ENCODE data around the gene SELENOM.
"Not testable (repeated sequence)": the region's sequence is repeated elsewhere in the genome, so short reads cannot be mapped to it uniquely, and the experiment has no call there.

SELENOM gene

DNA sequence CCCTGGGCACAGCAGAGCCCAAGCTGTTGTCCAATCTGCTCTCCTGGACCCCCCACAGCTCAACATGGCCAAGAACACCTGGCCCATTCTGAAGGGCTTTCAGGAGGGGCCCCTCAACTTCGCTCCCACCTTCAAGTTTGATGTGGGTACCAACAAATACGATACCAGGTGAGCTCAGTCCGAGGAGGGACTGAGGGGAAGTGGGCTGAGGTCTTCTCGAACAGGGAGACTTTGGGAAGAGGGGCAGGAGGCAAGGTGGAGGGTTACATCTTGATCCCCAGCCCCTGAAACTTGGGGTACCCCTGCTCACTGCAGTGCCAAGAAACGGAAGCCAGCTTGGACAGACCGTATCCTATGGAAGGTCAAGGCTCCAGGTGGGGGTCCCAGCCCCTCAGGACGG lies 20.8 kb upstream of the SELENOM start:
- no peak for DNase-seq

DNA sequence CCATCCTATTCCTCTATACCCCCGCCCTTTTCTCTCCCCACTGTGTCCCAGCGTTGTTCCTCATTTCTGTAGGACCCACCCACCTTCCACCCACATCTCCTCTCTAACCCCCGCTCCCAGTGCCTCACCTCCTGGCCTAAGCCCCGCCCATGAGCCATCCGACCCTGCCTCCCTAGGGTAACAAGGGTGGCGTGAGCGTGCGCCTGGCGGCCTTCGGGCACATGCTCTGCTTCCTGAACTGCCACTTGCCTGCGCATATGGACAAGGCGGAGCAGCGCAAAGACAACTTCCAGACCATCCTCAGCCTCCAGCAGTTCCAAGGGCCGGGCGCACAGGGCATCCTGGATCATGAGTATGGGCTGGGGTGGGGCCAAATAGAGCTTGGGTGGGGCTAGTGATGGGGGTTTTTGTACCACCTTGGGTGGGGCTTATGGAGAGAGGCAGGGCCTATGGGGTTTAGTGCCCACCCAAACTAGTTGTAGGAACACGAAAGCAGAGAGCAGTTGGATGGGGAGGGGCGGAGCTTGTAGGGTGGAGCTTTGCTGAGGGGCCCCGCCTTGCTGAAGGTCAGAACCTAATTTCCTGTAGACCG lies 19.9 kb upstream of the SELENOM start:
- no peak for DNase-seq

DNA sequence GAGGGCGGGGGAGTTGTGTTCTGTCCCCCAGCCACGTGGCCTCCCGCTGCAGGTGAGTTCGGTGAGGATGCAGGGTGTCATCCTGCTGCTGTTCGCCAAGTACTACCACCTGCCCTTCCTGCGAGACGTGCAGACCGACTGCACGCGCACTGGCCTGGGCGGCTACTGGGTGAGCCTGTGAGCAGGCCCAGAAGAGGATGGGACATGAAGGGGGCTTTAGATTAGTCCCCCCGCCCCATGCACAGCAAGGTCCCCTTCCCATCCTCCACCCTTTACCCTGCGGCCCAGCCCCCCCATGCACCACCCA lies 19.5 kb upstream of the SELENOM start:
- DNase-seq, result no peak

DNA sequence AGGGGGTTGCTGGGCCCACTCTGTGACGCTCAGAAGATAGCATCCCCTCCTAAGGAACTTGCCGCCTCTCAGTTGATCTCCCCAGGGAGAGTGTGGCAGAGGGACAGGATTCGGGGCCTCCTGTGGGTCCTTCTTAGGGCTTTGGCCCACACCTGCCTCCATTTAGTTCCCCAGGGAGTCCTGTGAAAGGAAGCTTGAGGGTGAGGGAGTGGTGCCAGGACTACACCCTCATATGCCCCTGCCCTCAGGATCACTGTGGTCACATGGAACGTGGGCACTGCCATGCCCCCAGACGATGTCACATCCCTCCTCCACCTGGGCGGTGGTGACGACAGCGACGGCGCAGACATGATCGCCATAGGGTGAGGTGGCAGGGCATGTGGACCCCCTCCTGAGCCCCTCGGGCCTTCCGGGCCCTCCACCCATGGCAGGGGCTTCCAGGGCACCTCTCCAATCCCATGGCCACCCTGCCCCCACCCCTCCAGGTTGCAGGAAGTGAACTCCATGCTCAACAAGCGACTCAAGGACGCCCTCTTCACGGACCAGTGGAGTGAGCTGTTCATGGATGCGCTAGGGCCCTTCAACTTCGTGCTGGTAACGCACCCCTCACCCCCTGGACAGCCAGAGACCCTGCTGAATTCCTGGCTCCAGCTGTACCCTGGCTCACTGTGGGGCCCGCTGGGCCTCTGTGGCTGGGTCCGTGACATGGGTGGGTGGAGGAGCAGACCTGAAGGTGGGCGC lies 18.9 kb upstream of the SELENOM start:
- no peak for DNase-seq

DNA sequence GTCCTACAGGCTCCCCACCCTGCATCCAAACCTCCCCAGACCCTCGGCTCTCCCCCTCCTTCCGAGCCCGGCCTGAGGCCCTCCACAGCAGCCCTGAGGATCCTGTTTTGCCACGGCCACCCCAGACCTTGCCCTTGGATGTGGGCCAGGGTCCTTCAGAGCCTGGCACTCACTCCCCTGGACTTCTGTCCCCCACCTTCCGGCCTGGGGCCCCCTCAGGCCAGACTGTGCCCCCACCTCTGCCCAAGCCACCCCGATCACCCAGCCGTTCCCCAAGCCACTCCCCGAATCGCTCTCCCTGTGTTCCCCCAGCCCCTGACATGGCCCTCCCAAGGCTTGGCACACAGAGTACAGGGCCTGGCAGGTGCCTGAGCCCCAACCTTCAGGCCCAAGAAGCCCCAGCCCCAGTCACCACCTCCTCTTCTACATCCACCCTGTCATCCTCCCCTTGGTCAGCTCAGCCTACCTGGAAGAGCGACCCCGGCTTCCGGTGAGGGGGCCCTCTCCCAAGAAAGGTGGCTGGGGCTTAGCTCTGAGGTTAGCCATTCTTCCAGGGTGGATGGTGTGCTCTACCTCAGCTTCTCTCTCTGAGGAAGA lies 18.3 kb upstream of the SELENOM start:
- no peak for DNase-seq

DNA sequence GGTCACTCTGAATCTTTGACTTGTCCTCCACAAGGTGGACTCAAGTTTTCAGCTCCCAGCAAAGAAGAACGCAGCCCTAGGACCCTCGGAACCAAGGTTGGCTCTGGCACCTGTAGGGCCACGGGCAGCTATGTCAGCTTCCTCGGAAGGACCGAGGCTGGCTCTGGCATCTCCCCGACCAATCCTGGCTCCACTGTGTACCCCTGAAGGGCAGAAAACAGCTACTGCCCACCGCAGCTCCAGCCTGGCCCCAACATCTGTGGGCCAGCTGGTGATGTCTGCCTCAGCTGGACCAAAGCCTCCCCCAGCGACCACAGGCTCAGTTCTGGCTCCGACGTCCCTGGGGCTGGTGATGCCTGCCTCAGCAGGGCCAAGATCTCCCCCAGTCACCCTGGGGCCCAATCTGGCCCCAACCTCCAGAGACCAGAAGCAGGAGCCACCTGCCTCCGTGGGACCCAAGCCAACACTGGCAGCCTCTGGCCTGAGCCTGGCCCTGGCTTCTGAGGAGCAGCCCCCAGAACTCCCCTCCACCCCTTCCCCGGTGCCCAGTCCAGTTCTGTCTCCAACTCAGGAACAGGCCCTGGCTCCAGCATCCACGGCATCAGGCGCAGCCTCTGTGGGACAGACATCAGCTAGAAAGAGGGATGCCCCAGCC lies 17.6 kb upstream of the SELENOM start:
- no peak for DNase-seq

DNA sequence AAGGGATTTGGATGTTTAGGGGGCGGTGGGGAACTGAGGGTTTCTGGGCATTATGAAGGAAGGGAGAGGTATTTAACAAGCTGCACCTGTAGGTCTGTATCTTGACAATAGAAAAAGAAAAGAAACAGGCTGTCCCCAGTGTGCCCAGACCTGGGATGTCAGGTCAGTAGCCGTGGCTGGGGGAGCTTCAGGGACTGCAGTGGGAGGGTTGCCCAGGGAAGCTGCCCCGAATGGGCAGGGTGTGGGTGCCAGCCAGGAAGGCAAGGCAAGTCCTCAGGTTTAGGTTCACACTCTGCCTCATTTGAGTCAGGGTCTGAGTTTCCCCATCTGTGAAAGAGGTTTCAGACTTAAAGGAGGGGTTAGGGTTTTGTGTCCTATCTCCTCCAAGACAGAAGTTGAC lies 16.9 kb upstream of the SELENOM start:
- no peak for DNase-seq

DNA sequence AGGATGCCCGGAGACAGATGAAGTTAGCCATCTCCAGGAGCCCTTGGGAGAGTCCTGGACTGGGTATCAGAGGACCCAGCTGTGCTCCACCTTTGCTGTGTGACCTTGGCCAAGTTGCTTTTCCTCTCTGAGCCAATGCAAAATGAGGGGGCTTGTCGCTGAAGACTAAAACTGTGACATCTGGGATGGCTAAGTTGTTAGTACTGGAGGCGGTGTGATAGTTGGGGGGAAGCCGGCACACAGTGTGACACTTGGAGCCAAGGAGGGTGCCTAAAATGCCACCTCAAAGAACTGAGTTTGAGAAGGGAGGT lies 15.9 kb upstream of the SELENOM start:
- no peak for DNase-seq

DNA sequence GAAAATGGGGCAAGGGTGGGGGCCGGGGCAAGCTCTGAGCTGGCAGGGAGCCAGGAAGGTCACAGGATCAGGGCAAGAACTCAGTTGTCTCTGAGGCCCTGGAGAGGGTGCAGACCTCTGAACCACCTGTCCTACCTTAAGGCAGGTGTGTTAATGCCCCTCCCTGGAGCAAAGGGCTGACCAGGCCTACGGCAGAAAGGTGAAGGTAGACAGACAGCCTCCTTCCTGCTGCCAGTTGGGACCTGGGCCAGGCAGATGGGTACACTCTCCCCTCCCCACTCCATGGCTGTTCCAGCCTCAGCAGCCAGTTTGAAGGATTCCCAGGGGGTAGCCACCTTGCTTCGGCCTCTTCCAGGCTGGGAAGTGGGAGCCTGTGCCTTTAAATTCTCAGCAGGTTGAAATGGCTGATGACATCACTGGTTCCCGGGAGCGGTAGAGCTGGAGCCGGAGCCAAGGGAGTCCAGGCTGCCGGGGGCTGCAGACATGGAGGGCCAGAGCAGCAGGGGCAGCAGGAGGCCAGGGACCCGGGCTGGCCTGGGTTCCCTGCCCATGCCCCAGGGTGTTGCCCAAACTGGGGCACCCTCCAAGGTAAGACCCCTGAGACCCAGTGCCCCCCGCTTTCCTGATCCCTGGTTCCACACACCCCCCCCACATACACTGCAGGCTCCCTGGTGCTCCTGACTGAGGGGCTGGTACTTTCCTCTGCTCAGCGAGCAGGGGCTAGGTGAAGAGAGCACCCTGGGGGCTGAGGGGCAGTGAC lies 15.3 kb upstream of the SELENOM start, which contains the start of gene INPP5J:
Gene INPP5J (plus strand): TSS at position 435 of the 760 bp plus-strand sequence. CDS start 49 bp downstream, at position 484.
- no peak for DNase-seq

DNA sequence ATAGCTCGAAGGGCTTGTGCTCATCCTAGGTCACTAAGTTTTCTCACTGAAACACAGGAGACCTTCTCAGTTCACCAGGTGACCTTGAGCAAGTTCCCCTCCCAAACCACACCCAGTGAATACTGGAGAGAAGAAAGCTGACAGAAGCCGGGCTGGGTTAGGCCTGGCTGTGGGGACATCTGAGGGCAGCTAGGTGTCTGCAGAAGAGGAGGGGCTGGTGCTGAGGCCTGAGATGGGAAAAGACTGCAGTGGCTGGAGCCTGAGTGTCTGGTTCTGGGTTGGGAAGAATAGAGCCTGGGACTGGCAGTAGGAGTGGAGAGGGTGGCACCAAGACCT lies 14.8 kb upstream of the SELENOM start:
- DNase-seq, result no peak

DNA sequence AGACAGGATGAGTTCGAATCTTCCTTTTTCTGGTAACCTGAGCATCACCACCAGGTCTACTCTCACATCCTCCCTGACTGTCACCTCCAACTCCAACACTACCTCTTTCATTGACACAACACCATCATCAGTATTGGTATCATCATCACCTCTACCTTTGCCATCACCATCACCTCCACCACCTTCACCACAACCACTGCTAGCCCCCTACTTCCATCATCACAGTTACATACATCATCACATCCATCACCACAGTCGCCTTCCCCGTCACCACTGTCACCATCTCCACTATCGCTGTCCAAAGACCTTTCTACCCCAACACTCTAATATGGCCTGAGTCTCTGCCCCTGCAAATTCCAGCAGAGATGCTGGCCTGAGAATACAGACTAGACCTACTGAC lies 14.0 kb upstream of the SELENOM start:
- no peak for DNase-seq

DNA sequence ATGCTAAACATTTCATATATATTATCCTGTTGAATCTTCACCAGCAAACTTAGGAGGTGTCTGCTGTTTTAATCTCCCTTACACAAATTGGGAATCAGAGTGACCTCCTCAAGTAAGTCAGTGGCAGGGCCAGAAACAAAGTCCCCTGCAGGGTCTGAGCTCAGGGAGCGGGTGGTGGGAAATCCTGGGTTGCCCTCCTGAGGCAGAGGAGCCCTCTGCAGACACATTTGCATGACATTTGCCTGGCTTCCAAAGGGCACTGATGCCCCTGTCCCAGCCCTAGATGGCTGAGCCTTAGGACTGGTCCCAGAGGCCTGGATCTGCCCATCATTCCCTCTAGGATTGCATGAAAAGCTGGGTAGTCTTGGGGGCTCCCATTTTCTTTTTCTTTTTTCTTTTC lies 13.3 kb upstream of the SELENOM start:
- DNase-seq, result no peak

DNA sequence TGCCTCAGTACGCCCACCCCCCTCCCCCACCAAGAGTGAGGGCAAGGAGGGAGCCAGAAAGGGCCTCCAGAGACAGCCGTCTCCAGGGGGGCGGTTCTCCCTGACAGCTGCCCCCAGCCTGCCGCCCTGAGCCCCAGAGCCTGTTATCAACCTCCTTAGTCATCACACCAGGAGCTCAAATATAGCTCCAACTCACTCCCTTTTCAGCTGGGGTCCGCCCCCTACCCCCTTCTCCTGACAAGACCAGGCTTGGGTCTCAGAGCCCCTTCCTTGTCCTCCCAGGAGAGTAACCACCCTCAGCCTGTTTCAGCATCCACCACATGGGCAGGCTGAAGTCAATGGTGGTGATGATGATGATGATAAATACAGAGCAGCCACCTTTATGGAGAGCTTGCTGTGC lies 12.9 kb upstream of the SELENOM start:
- no peak for DNase-seq

DNA sequence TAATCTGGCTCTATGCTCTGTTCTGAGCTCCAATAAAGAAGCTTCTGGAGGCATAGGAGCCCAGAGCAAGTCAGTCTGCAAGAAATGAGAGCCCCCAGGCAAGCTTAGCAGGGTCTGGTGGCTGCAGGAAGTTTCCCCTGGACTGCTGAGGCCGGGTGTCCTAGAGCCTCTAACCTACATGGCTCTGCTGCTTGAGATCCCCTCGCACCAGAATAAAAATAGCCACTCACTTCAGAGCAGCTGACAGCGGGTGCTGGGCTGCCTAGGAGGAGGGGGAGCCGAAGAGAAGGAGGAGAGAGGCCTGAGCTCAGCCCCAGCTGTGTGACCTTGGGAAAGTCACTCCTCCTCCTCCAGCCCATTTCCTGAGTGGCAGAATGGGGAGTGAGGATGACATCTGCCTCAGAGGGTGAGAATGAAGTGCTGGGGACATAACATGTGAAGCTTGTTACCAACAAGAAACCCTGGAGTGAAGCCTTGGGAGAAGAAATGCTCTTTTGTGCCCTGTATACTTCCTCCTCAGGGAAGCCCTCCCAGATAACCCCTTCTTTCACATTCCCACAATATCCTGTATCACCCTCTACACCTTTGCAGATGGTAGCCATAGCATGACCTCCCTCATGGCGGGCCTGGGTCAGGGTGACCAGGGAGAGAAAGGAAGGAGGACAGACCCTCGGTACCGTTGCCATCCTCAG lies 11.8 kb upstream of the SELENOM start:
- DNase-seq, result no peak

DNA sequence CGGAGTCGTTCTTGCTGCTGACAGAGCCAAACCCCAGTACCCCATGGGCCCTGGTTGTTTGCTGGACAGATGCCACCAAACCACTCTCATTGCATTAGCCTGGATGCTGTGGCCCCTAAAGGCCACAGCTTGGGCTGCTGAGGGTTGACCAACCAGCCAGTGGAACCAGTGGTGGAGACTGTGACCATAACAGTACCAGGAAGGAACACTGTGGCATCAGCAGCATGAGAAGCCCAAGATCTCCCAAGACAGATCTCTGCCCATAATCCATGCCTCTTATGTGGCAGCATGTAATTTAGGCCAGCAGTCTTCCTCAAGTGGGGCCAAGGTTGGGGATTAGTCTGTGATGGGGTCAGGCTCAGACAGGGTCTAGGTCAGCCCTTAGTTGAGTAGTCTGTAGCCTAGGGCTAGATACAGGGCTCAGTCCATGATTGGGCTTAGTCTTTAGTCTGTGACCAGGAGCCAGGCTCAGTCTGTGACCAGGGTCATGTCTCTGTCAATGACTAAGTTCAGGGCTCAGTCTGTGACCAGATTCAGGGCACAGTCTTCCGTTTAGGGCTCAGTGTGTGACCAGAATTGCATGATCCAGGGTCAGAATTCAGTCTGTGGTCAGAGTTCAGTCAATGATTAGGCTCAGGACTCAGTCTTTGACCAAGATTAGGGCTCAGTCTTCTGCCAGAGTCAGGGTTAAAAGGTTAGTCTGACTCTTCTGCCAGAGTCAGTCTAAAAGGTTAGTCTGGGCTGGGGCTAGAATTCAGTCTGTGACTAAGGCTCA lies 10.9 kb upstream of the SELENOM start:
- no peak for DNase-seq

DNA sequence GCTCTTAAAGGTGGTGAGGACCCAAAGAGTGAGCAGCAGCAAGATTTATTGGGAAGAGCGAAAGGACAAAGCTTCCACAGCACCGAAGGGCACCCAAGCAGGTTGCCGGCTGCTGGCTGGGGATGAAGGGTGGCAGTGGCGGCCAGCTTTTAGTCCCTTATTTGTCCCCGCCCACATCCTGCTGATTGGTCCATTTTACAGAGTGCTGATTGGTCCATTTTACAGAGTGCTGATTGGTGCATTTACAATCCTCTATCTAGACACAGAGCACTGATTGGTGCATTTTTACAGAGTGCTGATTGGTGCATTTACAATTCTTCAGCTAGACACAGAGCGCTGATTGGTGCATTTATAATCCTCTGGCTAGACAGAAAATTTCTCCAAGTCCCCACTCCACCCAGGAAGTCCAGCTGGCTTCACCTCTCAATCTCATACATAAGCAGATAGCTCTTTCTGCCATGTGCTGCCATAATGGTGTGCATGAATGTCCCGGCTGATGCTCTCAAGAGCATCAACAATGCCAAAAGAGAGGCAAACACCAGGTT lies 5.3 kb upstream of the SELENOM start:
- not testable (repeated sequence) for DNase-seq

DNA sequence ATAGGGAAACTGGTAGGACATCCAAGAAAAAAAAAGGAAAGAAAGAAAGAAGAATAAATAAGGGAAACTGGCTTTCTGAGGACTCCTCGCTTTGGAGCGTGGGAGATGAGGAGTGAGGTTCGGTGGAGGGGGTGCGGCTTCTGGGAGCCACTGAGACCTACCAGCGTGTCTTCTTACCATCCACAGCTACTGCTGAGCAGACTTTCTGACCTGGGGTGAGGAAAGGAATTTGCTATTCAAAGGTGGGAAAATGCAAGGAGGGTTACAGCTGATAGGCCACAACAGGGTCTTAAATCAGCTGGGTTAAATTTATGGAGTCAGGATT lies 488 bp upstream of the SELENOM start:
- no peak for DNase-seq

DNA sequence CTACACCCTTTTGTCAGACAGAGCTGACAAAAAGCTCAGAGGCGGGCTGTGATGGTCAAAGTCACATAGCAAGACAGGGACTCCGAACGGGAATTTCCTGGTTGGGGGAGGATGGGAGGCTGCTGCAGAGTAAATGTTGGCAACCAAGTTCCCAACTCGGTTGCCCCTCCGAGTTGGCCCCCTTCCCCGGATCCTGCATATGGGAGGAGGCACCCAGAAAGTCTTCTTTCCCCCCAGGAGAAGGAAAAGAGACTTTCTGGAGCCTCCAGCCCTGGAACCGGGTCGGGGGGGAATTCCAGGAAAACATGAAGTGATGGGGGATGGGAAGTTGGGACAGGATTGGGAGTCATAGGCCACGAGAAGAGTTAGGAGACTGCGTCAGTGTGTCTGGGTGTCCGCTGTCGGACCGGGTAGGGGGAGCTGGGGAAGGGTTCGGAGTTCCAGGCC lies 614 bp downstream of the SELENOM start:
- no peak for DNase-seq

DNA sequence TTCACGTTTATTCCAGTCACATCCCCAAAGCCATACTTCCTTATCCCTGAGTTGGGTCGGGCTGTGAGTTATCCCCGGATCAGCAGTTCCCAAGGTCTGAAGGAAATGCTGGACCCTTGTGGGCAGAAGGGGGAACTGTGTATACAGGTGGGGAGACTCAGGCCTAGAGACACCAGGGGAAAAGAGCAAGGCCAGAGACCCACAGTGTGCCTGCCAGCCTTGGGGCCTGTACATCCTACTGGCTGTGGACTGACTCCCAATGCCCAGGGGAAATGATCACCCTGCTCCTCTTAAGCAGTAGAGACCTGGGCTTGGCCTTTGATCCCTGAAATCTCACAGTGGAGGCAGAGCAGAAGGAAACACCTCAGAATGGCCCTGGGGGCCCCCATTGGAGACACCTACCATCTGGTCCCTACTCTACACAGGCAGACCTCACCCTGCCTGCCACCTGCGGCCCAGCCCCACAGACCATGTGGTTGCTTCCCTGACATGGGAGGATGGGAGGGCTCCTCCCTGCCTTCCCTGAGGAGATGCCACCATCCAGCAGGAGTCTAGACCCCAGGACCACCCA lies 1.3 kb downstream of the SELENOM start:
- DNase-seq, result no peak

DNA sequence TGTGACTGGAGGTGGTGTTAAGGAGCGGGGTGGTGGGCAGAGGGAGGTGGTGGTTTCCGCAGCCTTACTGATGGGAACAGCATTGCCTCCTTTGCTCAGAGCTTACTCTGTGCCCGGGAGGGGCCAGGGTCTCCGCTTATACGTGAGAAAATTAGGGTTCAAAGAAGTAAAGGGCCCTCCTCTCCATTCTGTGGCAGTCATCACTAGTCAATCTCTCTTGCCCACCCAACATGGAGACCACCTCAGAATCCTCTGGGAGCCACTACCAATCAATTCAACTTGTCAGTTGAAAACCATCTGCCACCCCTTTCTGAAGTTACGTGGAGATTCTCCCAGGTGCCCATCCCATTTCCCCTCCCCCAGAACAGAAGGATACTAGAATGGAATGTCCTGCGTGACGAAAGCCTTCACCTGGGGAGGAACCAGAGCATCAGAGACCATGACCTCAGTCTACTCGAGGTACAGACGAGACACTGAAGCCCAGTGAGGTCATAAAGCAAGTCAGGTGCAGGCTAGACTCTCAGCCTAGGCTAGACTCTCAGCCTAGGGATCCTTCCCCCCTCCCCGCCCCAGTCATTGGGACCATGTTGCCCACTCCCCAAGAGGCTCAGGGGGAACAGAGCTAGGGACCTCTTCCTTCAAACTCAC lies 2.0 kb downstream of the SELENOM start:
- DNase-seq, result no peak

DNA sequence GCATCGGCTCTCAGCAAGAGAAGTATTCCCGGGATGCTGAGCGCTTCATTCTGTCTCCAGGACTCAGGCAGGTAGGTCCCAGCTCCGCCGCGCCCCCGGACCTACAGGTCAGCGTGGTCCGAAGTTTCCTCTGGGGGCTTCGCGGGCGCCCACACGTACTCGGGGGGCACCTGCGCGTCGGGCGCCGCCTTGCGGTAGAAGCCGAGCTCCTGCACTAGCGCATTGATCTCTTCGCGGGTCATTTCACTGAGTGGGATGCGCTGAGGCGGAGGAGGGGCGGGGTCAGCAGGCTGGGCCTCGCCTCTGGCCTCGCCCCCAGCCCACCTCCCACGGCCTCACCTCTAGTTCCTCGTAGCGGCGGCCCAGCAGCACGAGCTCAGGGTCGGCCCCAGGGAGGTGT lies 2.5 kb downstream of the SELENOM start:
- DNase-seq, result no peak
